GM23248 (cell line): ENCODE data around the gene CCN2. TPM values are rescaled to one million over a fixed set of nuclear protein-coding genes. Genes with fewer than 3 reads are reported as not detected.

Experiments
- DNase-seq: peaks from one replicate; pipeline ENCODE4 v3.0.0-alpha.2; 2015
- H2AFZ ChIP-seq: fragments of 200-600 bp; sonication (generic); 2 replicates; pipeline ENCODE4 v1.6.1; 2016; ENCODE audit warnings: antibody characterized with exemption
- H3F3A ChIP-seq: fragments of 200-600 bp; sonication (generic); 2 replicates; pipeline ENCODE4 v1.6.1; 2016; ENCODE audit warnings: mild to moderate bottlenecking, antibody characterized with exemption, mixed run types; ENCODE audit not compliant: insufficient read depth
- H3K27ac ChIP-seq: fragments of 200-600 bp; sonication (generic); 2 replicates; pipeline ENCODE4 v1.5.1; 2016; ENCODE audit warnings: mild to moderate bottlenecking
- H3K27me3 ChIP-seq: fragments of 200-600 bp; sonication (generic); replicated peaks from 2 replicates; pipeline ENCODE4 v1.6.1; 2016; ENCODE audit warnings: mild to moderate bottlenecking; ENCODE audit not compliant: insufficient read depth
- H3K36me3 ChIP-seq: fragments of 200-600 bp; sonication (generic); 2 replicates; pipeline ENCODE4 v1.6.1; 2016; ENCODE audit warnings: low read depth, mild to moderate bottlenecking
- H3K4me1 ChIP-seq: fragments of 200-600 bp; sonication (generic); 2 replicates; pipeline ENCODE4 v1.6.1; 2016; ENCODE audit warnings: mild to moderate bottlenecking; ENCODE audit not compliant: insufficient read depth
- H3K4me2 ChIP-seq: fragments of 200-600 bp; sonication (generic); one replicate; pipeline ENCODE4 v1.6.1; 2016; ENCODE audit warnings: mild to moderate bottlenecking; ENCODE audit not compliant: unreplicated experiment
- H3K4me3 ChIP-seq: fragments of 200-600 bp; sonication (generic); 2 replicates; pipeline ENCODE4 v1.5.1; 2016; ENCODE audit warnings: mild to moderate bottlenecking
- H3K79me2 ChIP-seq: fragments of 200-600 bp; sonication (generic); 2 replicates; pipeline ENCODE4 v1.6.1; 2016; ENCODE audit warnings: mild to moderate bottlenecking; ENCODE audit not compliant: insufficient read depth
- H3K9ac ChIP-seq: fragments of 200-600 bp; sonication (generic); 2 replicates; pipeline ENCODE4 v1.6.1; 2016; ENCODE audit warnings: mild to moderate bottlenecking
- H3K9me2 ChIP-seq: fragments of 200-600 bp; sonication (generic); 2 replicates; pipeline ENCODE4 v1.6.1; 2016; ENCODE audit warnings: mixed run types, mild to moderate bottlenecking, moderate library complexity; ENCODE audit not compliant: insufficient read depth
- H3K9me3 ChIP-seq: fragments of 200-600 bp; sonication (generic); one replicate; pipeline ENCODE4 v1.6.1; 2017; ENCODE audit warnings: low read depth
- H4K20me1 ChIP-seq: fragments of 200-600 bp; sonication (generic); 2 replicates; pipeline ENCODE4 v1.6.0; 2016; ENCODE audit not compliant: insufficient read depth
- EZH2 ChIP-seq: fragments of 200-600 bp; sonication (generic); IDR thresholded peaks from 2 replicates; pipeline ENCODE4 v1.6.1; 2018; ENCODE audit warnings: antibody characterized with exemption, mild to moderate bottlenecking; ENCODE audit not compliant: insufficient read depth, poor library complexity, severe bottlenecking
- EZH2phosphoT487 ChIP-seq: fragments of 200-600 bp; sonication (generic); IDR thresholded peaks from 2 replicates; pipeline ENCODE4 v1.6.1; 2018; ENCODE audit warnings: antibody characterized with exemption, moderate library complexity, mild to moderate bottlenecking, low read depth; ENCODE audit not compliant: insufficient read depth
- whole genome bisulfite sequencing, 2 experiments: methylation state at CpG; one replicate each; pipeline ENCODE4 v1.1.6; 2015 to 2017; ENCODE audit warnings: low lambda C conversion rate in 2 of 2, low coverage in 1 of 2; ENCODE audit errors: missing lambda C conversion rate in 2 of 2; 5-methylcytosine and 5-hydroxymethylcytosine counted together
- in situ Hi-C: fragments of 300-500 bp; cut with MboI; formaldehyde crosslinking; loops from 2 replicates; pipeline ENCODE4 v1.15.0; 2020
- polyA plus RNA-seq: library from polyadenylated mRNA; unstranded; fragments of >200 nt; fragmentation: Nextera tagmentation; extraction: Ambion mirVana; gene quantifications from 2 replicates; pipeline ENCODE4 v1.2.1, GENCODE V29; 2016
- total RNA-seq: library from RNA; depleted of rRNA; stranded (reverse); fragments of >200 nt; shearing (Covaris generic); gene quantifications from 2 replicates; pipeline ENCODE4 v1.2.3, GENCODE V29; 2014

The CCN2 gene
- total and polyA plus RNA-seq, 2 experiments from 2014 or later = 410 to 1,647 TPM

DNA sequence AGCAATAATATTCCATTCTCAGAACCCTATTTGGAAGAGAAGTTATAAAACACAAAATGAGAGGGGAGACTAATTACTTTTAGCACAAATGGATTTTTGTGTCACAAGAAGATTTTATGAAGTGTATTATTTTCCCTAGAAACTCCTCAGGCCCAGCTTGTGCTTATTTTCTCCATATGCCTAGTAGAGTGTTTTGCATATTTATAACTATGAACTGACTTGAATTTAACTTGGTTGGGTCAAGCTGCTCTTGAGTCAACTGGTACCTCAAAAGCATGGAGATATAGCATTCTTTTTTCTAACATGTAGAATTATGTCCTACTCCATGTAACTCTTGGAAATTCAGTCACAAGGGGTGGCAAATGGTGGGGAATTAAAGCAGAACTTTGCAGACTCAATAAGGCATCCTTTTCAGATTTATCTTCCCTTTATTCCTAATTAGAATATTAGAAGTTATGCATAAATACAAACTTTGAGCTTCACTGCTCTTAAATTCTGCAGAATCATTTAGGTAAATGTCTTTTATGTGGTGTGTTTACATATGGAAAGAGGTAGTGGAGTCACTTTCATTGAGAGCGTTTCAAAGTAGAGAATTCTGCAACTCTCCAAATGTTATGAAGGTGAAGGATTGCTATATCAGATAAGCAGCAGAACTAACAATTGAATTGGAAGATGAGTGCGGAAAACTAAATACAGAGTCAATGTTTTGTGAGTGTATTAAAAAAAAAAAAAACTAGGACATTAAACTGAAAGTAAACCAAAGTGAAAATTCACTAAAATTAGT, 19.1 kb upstream of the CCN2 start:
- Histone ChIP-seq H3K4me3 (no peak overlapping the region), H3K4me2 (no peak overlapping the region), H3K79me2 (no peaks in the 10 kb centered on the region), H3K4me1 (peaks cover 7% of the 10 kb centered on the region; the same call in 1 of the 2 replicates), H4K20me1 (no peaks in the 10 kb centered on the region), H3K9ac (no peak overlapping the region), H3K9me2 (no peaks in the 10 kb centered on the region), H3K36me3 (no peaks in the 10 kb centered on the region), H3K9me3 (no peaks in the 10 kb centered on the region), H3K27ac (no peak overlapping the region), H3F3A (0 out of 2 replicates have a peak, but pooled peaks cover 4% of the 10 kb centered on the region), H3K27me3 (no peaks in the 10 kb centered on the region), H2AFZ (no peak overlapping the region)
- WGBS, 2 experiments = 97 to 98% methylated on average over 2 of the region's 2 CpGs
- DNase-seq = no peak
- in situ Hi-C loops = loop anchor here (25.0 kb wide), 2 partner anchors 167 to 242 kb away; no protein-coding TSS in a partner anchor
- TF ChIP-seq EZH2 (no peak), EZH2phosphoT487 (no peak)

- Histone ChIP-seq H3K27ac (no peak overlapping the region), H2AFZ (peak overlapping the region; percentile 44), H3F3A (0 out of 2 replicates have a peak, but pooled peaks cover 4% of the 10 kb centered on the region), H3K36me3 (no peaks in the 10 kb centered on the region), H3K9me3 (no peaks in the 10 kb centered on the region), H3K4me3 (no peak overlapping the region), H3K9ac (no peak overlapping the region), H3K4me1 (peaks cover 7% of the 10 kb centered on the region; the same call in 1 of the 2 replicates), H3K4me2 (no peak overlapping the region), H3K79me2 (no peaks in the 10 kb centered on the region), H3K27me3 (no peaks in the 10 kb centered on the region), H3K9me2 (no peaks in the 10 kb centered on the region), H4K20me1 (no peaks in the 10 kb centered on the region)
- 63 to 69% methylated on average over 5 of the region's 5 CpGs for WGBS, 2 experiments
- DNase-seq = no peak
- TF ChIP-seq EZH2 (no peak), EZH2phosphoT487 (no peak)
- in situ Hi-C loops = loop anchor here (25.0 kb wide), 2 partner anchors 169 to 244 kb away; no protein-coding TSS in a partner anchor
Observed at GRCh38 chr6:131968656-131969055, 17.5 kb upstream of the CCN2 start.

DNA sequence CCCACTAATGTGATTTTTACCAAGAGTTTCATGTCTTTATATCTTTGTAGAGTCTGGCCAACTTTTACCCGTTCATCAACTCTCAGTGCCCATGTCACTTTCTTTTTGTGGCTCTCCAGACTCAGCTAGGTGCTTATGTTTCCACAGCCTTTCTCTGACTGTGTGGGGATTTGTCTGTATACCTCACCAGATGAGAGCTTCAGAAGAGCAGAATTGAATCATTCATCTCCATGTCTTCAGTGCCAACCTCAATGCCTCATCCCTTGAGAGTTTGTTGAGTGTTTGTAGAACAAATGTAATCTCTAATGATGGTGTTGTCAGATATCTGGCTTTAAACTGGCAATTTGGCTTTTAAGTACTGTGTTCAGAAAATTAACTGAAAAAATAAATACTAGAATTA, 16.8 kb upstream of the CCN2 start:
- Histone ChIP-seq H3K79me2 (no peaks in the 10 kb centered on the region), H3K9ac (no peak overlapping the region), H3K4me2 (peak overlapping the region; percentile 20), H3K27me3 (no peaks in the 10 kb centered on the region), H4K20me1 (no peaks in the 10 kb centered on the region), H2AFZ (peak overlapping the region; percentile 44; the same call in 1 of the 2 replicates), H3K27ac (no peak overlapping the region), H3K9me2 (no peaks in the 10 kb centered on the region), H3K4me3 (no peak overlapping the region), H3K36me3 (no peaks in the 10 kb centered on the region), H3F3A (0 out of 2 replicates have a peak, but pooled peaks cover 4% of the 10 kb centered on the region), H3K9me3 (no peaks in the 10 kb centered on the region), H3K4me1 (peaks cover 7% of the 10 kb centered on the region; the same call in 1 of the 2 replicates)
- peak; percentile 51 for DNase-seq
- TF ChIP-seq EZH2phosphoT487 (0 out of 2 replicates have a peak, but pooled peaks have one; percentile 37), EZH2 (no peak)
- in situ Hi-C loops = loop anchor here (25.0 kb wide), 2 partner anchors 169 to 244 kb away; no protein-coding TSS in a partner anchor
- WGBS, 2 experiments = 12 to 22% methylated on average over 1 of the region's 1 CpG

DNA sequence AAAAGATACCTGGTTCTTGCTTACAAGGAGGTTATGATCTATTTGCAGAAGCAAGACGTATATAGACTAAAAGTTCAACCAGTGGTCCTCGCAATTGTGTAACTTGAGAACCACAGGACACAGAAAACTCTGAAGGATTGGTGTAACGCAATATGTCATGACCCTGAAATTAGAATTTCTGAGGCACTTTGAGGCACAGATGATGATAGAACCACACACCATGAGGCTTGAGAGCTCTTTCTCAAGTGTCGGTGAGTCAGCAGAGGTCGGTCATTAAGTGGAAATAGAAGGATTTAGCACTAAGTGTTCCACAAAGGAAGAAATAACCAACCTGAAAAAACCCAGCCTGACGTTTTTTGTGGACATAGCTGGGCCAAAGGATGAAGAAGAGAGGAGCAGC, 15.3 kb upstream of the CCN2 start:
- no peak overlapping the region for H3K27ac ChIP-seq
- no peak overlapping the region for H3K9ac ChIP-seq
- TF ChIP-seq EZH2 = no peak
- no peak for TF ChIP-seq EZH2phosphoT487
- 0 out of 2 replicates have a peak, but pooled peaks cover 4% of the 10 kb centered on the region for H3F3A ChIP-seq
- H3K4me1 ChIP-seq = peaks cover 7% of the 10 kb centered on the region; the same call in 1 of the 2 replicates
- no peaks in the 10 kb centered on the region for H3K27me3 ChIP-seq
- H3K79me2 ChIP-seq = no peaks in the 10 kb centered on the region
- H4K20me1 ChIP-seq = no peaks in the 10 kb centered on the region
- H3K4me3 ChIP-seq = no peak overlapping the region
- DNase-seq = peak; percentile 38
- no peaks in the 10 kb centered on the region for H3K36me3 ChIP-seq
- no peaks in the 10 kb centered on the region for H3K9me3 ChIP-seq
- no peaks in the 10 kb centered on the region for H3K9me2 ChIP-seq
- H3K4me2 ChIP-seq = no peak overlapping the region
- WGBS, 2 experiments = 81 to 84% methylated on average over 6 of the region's 6 CpGs
- in situ Hi-C loops = loop anchor here (25.0 kb wide), 2 partner anchors 171 to 246 kb away; no protein-coding TSS in a partner anchor
- no peak overlapping the region for H2AFZ ChIP-seq
